Thoracic aorta endothelial cell (primary cell): Measurements from ENCODE around the gene HLA-DQB1. TPM values are rescaled to one million over a fixed set of nuclear protein-coding genes. Genes with fewer than 3 reads are reported as not detected.

Experiments used
- total RNA-seq: library from RNA; depleted of rRNA; stranded (reverse); fragments of >200 nt; gene quantifications from 2 replicates; pipeline ENCODE4 v1.2.3, GENCODE V29; 2012

Gene HLA-DQB1
- not detected in 2 replicates for total RNA-seq

GRCh38 chr6:32666420-32667300, at the start of gene HLA-DQB1:
Gene HLA-DQB1 (minus strand): TSS chr6:32666657. CDS start chr6:32666607, 50 bp downstream.

GRCh38 chr6:32637219-32637880, 29.1 kb downstream of the HLA-DQB1 start, which contains the start of gene HLA-DQA1:
Gene HLA-DQA1 (plus strand): TSS chr6:32637406. CDS start chr6:32637459, 53 bp downstream.

Other genes with a start within 250 kb of the HLA-DQB1 start
- gene HLA-DRA, start 226.8 kb downstream of the HLA-DQB1 start, total RNA-seq: not detected in 2 replicates
- gene HLA-DRB5, start 136.4 kb downstream of the HLA-DQB1 start, total RNA-seq: not detected in 2 replicates
- 0.93 TPM in 1 of 2 replicates, not detected in the other for gene HLA-DRB1, start 76.8 kb downstream of the HLA-DQB1 start, total RNA-seq
- not detected in 2 replicates for gene HLA-DQA1, start 29.3 kb downstream of the HLA-DQB1 start, total RNA-seq
- not detected in 2 replicates for gene HLA-DQA2, start 74.7 kb upstream of the HLA-DQB1 start, total RNA-seq
- 0.07 TPM in 1 of 2 replicates, not detected in the other for gene HLA-DQB2, start 96.9 kb upstream of the HLA-DQB1 start, total RNA-seq
- not detected in 2 replicates for gene HLA-DOB, start 150.3 kb upstream of the HLA-DQB1 start, total RNA-seq
- 20.1 and 28.1 TPM in 2 replicates for gene TAP2, start 172.1 kb upstream of the HLA-DQB1 start, total RNA-seq
- gene PSMB8, start 177.4 kb upstream of the HLA-DQB1 start, total RNA-seq: 29.1 and 49.2 TPM in 2 replicates
- 29.4 and 37.5 TPM in 2 replicates for gene TAP1, start 187.0 kb upstream of the HLA-DQB1 start, total RNA-seq
- gene PSMB9, start 187.5 kb upstream of the HLA-DQB1 start, total RNA-seq: 7.0 and 9.1 TPM in 2 replicates